MM.1S (cell line): Measurements from ENCODE around the gene SPIRE1.

Source experiments
- DNase-seq: peaks from one replicate; pipeline ENCODE4 v3.0.0-alpha.2; 2015
- H2AFZ ChIP-seq: fragments of 300-600 bp; sonication (generic); 2 replicates; pipeline ENCODE4 v1.6.0; 2016; ENCODE audit warnings: antibody characterized with exemption, low read length
- H3F3A ChIP-seq: fragments of 300-600 bp; sonication (generic); 2 replicates; pipeline ENCODE4 v1.6.1; 2016; ENCODE audit warnings: mild to moderate bottlenecking, antibody characterized with exemption, low read length, moderate library complexity, mixed read lengths; ENCODE audit not compliant: insufficient read depth
- H3K27ac ChIP-seq: fragments of 300-600 bp; sonication (generic); 2 replicates; pipeline ENCODE4 v1.5.1; 2016; ENCODE audit warnings: mild to moderate bottlenecking, low read length
- H3K27me3 ChIP-seq: fragments of 300-600 bp; sonication (generic); replicated peaks from 2 replicates; pipeline ENCODE4 v1.6.0; 2016; ENCODE audit warnings: low read length; ENCODE audit not compliant: insufficient read depth
- H3K36me3 ChIP-seq: fragments of 300-600 bp; sonication (generic); replicated peaks from 2 replicates; pipeline ENCODE4 v1.6.1; 2016; ENCODE audit warnings: mild to moderate bottlenecking, low read length, mixed read lengths; ENCODE audit not compliant: insufficient read depth
- H3K4me1 ChIP-seq: fragments of 300-600 bp; sonication (generic); 2 replicates; pipeline ENCODE4 v1.6.1; 2016; ENCODE audit warnings: low read length, mixed read lengths
- H3K4me2 ChIP-seq: fragments of 300-600 bp; sonication (generic); 2 replicates; pipeline ENCODE4 v1.6.0; 2016; ENCODE audit warnings: low read depth, low read length
- H3K4me3 ChIP-seq: fragments of 300-600 bp; sonication (generic); 2 replicates; pipeline ENCODE4 v1.5.1; 2016; ENCODE audit warnings: low read length, mixed read lengths
- H3K79me2 ChIP-seq: fragments of 300-600 bp; sonication (generic); 2 replicates; pipeline ENCODE4 v1.6.1; 2016; ENCODE audit warnings: mixed run types, low read length, mixed read lengths
- H3K9ac ChIP-seq: fragments of 300-600 bp; sonication (generic); 2 replicates; pipeline ENCODE4 v1.6.1; 2016; ENCODE audit warnings: low read length, mixed read lengths
- H3K9me2 ChIP-seq: fragments of 300-600 bp; sonication (generic); replicated peaks from 2 replicates; pipeline ENCODE4 v1.6.1; 2016; ENCODE audit warnings: mild to moderate bottlenecking, low read length, mixed read lengths; ENCODE audit not compliant: insufficient read depth
- H3K9me3 ChIP-seq: fragments of 300-600 bp; sonication (generic); replicated peaks from 2 replicates; pipeline ENCODE4 v1.6.1; 2016; ENCODE audit warnings: mild to moderate bottlenecking, low read length, mixed read lengths; ENCODE audit not compliant: insufficient read depth
- H4K20me1 ChIP-seq: fragments of 300-600 bp; sonication (generic); 2 replicates; pipeline ENCODE4 v1.6.1; 2016; ENCODE audit warnings: mild to moderate bottlenecking, low read length, moderate library complexity, mixed read lengths; ENCODE audit not compliant: insufficient read depth
- CTCF ChIP-seq: fragments of 300-600 bp; sonication (generic); IDR thresholded peaks from 2 replicates; pipeline ENCODE4 v1.5.1; 2016; ENCODE audit warnings: antibody characterized with exemption, low read length, mixed read lengths
- EZH2 ChIP-seq: fragments of 300-600 bp; sonication (generic); optimal IDR thresholded peaks from 2 replicates; pipeline ENCODE3; 2017; ENCODE audit warnings: low read depth, mild to moderate bottlenecking, antibody characterized with exemption, low read length, mixed read lengths
- EZH2phosphoT487 ChIP-seq: fragments of 300-600 bp; sonication (generic); IDR thresholded peaks from 2 replicates; pipeline ENCODE4 v1.6.1; 2018; ENCODE audit warnings: antibody characterized with exemption, low read length

The SPIRE1 gene

GRCh38 chr18:12435867-12436266 lies 222.0 kb downstream of the SPIRE1 start:
- Histone ChIP-seq H3K79me2 (no peaks in the 10 kb centered on the region), H2AFZ (no peak overlapping the region), H3F3A (no peaks in the 10 kb centered on the region), H3K9me2 (no peaks in the 10 kb centered on the region), H3K9ac (no peak overlapping the region), H3K4me1 (no peaks in the 10 kb centered on the region), H3K27me3 (no peaks in the 10 kb centered on the region), H3K9me3 (no peaks in the 10 kb centered on the region), H3K4me3 (no peak overlapping the region), H3K27ac (no peak overlapping the region), H3K36me3 (no peaks in the 10 kb centered on the region), H4K20me1 (no peaks in the 10 kb centered on the region), H3K4me2 (no peak overlapping the region)
- no peak for DNase-seq
- TF ChIP-seq EZH2phosphoT487 (no peak), EZH2 (no peak), CTCF (no peak)

GRCh38 chr18:12434541-12434929 lies 223.4 kb downstream of the SPIRE1 start:
- TF ChIP-seq CTCF (no peak), EZH2 (no peak), EZH2phosphoT487 (no peak)
- no peak overlapping the region for H3K27ac ChIP-seq
- no peak overlapping the region for H3K4me2 ChIP-seq
- no peaks in the 10 kb centered on the region for H3K27me3 ChIP-seq
- H3F3A ChIP-seq: no peaks in the 10 kb centered on the region
- H3K9me3 ChIP-seq: no peaks in the 10 kb centered on the region
- DNase-seq: no peak
- H3K4me1 ChIP-seq: no peaks in the 10 kb centered on the region
- H4K20me1 ChIP-seq: no peaks in the 10 kb centered on the region
- no peaks in the 10 kb centered on the region for H3K9me2 ChIP-seq
- H3K9ac ChIP-seq: no peak overlapping the region
- H3K4me3 ChIP-seq: no peak overlapping the region
- no peaks in the 10 kb centered on the region for H3K36me3 ChIP-seq
- no peaks in the 10 kb centered on the region for H3K79me2 ChIP-seq
- no peak overlapping the region for H2AFZ ChIP-seq

GRCh38 chr18:12433829-12434540 lies 223.9 kb downstream of the SPIRE1 start:
- Histone ChIP-seq H3K79me2 (no peaks in the 10 kb centered on the region), H3K9me3 (no peaks in the 10 kb centered on the region), H3K4me1 (no peaks in the 10 kb centered on the region), H3K4me2 (no peak overlapping the region), H3K27me3 (no peaks in the 10 kb centered on the region), H3K36me3 (no peaks in the 10 kb centered on the region), H3K9me2 (no peaks in the 10 kb centered on the region), H3K9ac (no peak overlapping the region), H3K4me3 (no peak overlapping the region), H3K27ac (no peak overlapping the region), H4K20me1 (no peaks in the 10 kb centered on the region), H3F3A (no peaks in the 10 kb centered on the region), H2AFZ (no peak overlapping the region)
- no peak for DNase-seq
- TF ChIP-seq CTCF (no peak), EZH2phosphoT487 (no peak), EZH2 (no peak)
